Keratinocyte (primary cell): ENCODE data around the gene C11orf16. TPM values are rescaled to one million over a fixed set of nuclear protein-coding genes. Genes with fewer than 3 reads are reported as not detected.

Source experiments
- DNase-seq: peaks from one replicate; pipeline ENCODE4 v3.0.0-alpha.2; 2011; ENCODE audit warnings: low read depth, missing footprints, low spot score
- FAIRE-seq: peaks from 2 replicates; lab custom pipeline; 2011; peaks lifted over from hg19 to GRCh38; lab: Jason Lieb, UNC
- H2AFZ ChIP-seq: 2 replicates; pipeline ENCODE4 v1.6.0; 2012; ENCODE audit warnings: low read length, control low read depth, inconsistent platforms; ENCODE audit not compliant: control insufficient read depth
- H3K27ac ChIP-seq: 2 replicates; pipeline ENCODE4 v1.5.1; 2011; ENCODE audit warnings: low read length; ENCODE audit not compliant: control insufficient read depth, insufficient read depth
- H3K27me3 ChIP-seq: 3 replicates; pipeline ENCODE4 v1.6.0; 2011; ENCODE audit warnings: low read length; ENCODE audit not compliant: control insufficient read depth, insufficient read depth; ENCODE audit errors: extremely low read depth
- H3K36me3 ChIP-seq, 2 experiments: 2 replicates in 1 of 2; 3 replicates in 1 of 2; pipeline ENCODE4 v1.5.1; 2011; ENCODE audit warnings: low read length in 2 of 2, mild to moderate bottlenecking in 1 of 2; ENCODE audit not compliant: control insufficient read depth in 2 of 2, insufficient read depth in 2 of 2; ENCODE audit errors: extremely low read depth in 1 of 2
- H3K4me1 ChIP-seq: 3 replicates; pipeline ENCODE4 v1.5.1; 2011; ENCODE audit warnings: low read length; ENCODE audit not compliant: control insufficient read depth, insufficient read depth; ENCODE audit errors: extremely low read depth
- H3K4me2 ChIP-seq: 3 replicates; pipeline ENCODE4 v1.6.0; 2011; ENCODE audit warnings: low read depth, low read length; ENCODE audit not compliant: control insufficient read depth, insufficient read depth; ENCODE audit errors: extremely low read depth
- H3K4me3 ChIP-seq, 3 experiments: fragments of 200-600 bp in 1 of 3; sonication (generic) in 1 of 3; 2 replicates in 2 of 3; 3 replicates in 1 of 3; pipeline ENCODE4 v1.5.1; 2011 to 2016; ENCODE audit warnings: low read length in 3 of 3, mild to moderate bottlenecking in 3 of 3, control low read depth in 2 of 3, inconsistent platforms in 1 of 3, low read depth in 1 of 3, mixed read lengths in 1 of 3, mixed run types in 1 of 3, moderate library complexity in 1 of 3; ENCODE audit not compliant: control insufficient read depth in 2 of 3, insufficient read depth in 2 of 3; ENCODE audit errors: extremely low read depth in 1 of 3
- H3K79me2 ChIP-seq: 2 replicates; pipeline ENCODE4 v1.6.0; 2012; ENCODE audit warnings: low read length; ENCODE audit not compliant: control insufficient read depth, insufficient read depth
- H3K9ac ChIP-seq: 3 replicates; pipeline ENCODE4 v1.6.0; 2011; ENCODE audit warnings: low read length; ENCODE audit not compliant: control insufficient read depth, insufficient read depth; ENCODE audit errors: extremely low read depth
- H3K9me1 ChIP-seq: 3 replicates; pipeline ENCODE4 v1.6.0; 2011; ENCODE audit warnings: low read length; ENCODE audit not compliant: control insufficient read depth, insufficient read depth; ENCODE audit errors: extremely low read depth
- H3K9me3 ChIP-seq: 2 replicates; pipeline ENCODE4 v1.5.1; 2012; ENCODE audit warnings: low read depth, low read length; ENCODE audit not compliant: control insufficient read depth
- H4K20me1 ChIP-seq: 3 replicates; pipeline ENCODE4 v1.6.0; 2011; ENCODE audit warnings: low read length; ENCODE audit not compliant: control insufficient read depth, insufficient read depth; ENCODE audit errors: extremely low read depth
- EZH2 ChIP-seq: IDR thresholded peaks from one replicate; pipeline ENCODE4 v1.6.1; 2012; ENCODE audit warnings: inconsistent platforms, mild to moderate bottlenecking, low read length, moderate library complexity
- dilution Hi-C: fragments of 300-500 bp; cut with MboI; formaldehyde crosslinking; loops from one replicate; pipeline ENCODE4 v1.7.0; 2020; ENCODE audit warnings: low sequenced_read_pairs; ENCODE audit not compliant: extremely low pct_ligation_motif_present
- polyA plus RNA-seq, 5 experiments: library from polyadenylated mRNA; depleted of rRNA in 3 of 5; stranded (reverse) in 3 of 5; stranded (forward) in 1 of 5; unstranded in 1 of 5; fragments of >200 nt; gene quantifications; 1 replicate in 1 of 5; 2 replicates in 3 of 5; 3 replicates in 1 of 5; pipeline versions ENCODE4 v1.2.1 to v1.2.3, GENCODE V29; 2011 to 2012; ENCODE audit warnings: missing spikeins in 2 of 5, low read depth in 1 of 5, low replicate concordance in 1 of 5
- TF ChIP-seq, protein P1 (sequence below), 3 experiments: IDR thresholded peaks in 1 of 3; conservative IDR thresholded peaks in 1 of 3; optimal IDR thresholded peaks in 1 of 3; 2 replicates in 2 of 3; 3 replicates in 1 of 3; pipeline versions ENCODE3 to v1.5.1; 2011; ENCODE audit warnings: low read length in 3 of 3, mild to moderate bottlenecking in 3 of 3, moderate library complexity in 2 of 3, control low read depth in 1 of 3, inconsistent platforms in 1 of 3; ENCODE audit not compliant: insufficient read depth in 2 of 3; ENCODE audit errors: extremely low read depth in 1 of 3

Gene C11orf16
- polyA plus RNA-seq, 1 donor (not counting 4 experiments of a cell fraction or from before 2014, with no cell fraction given) = not detected

DNA sequence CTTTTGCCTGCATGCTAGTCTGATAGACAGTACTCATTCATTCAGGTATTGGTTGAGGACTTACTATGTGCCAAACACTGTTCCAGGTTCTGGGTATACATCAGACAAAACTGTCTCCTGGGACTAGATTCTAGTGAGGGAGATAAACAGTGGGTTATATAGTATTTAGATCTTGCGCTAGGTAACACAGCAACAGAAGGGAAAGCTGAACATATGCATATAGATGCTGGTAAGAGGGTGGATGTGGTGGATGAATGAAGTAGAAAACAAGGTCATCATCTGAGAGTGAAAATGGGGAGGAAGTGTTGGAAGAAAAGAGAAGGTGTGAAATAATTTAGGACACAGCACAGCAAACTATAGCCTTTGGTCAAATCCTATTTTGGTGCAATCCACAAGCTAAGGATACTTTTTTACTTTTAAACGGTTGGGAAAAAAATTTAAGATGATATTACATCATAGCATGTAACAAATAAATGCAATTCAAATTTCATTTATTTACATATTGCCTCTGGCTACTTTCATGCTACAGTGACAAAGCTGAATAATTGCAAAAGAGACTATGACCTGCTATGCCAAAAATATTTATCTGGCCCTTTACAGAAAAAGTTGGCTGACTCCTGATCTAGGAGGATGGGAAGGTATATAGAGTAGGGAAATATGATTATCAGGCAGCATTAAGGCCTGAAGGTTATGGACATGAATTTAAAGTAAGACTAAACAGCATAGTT lies 38.6 kb upstream of the C11orf16 start:
- H3K79me2 ChIP-seq = no peaks in the 10 kb centered on the region
- H3K9ac ChIP-seq = no peak overlapping the region
- H3K36me3 ChIP-seq = no peaks in the 10 kb centered on the region
- dilution Hi-C loops = no loop called here
- H2AFZ ChIP-seq = no peak overlapping the region
- H3K4me3 ChIP-seq = no peak overlapping the region
- H3K27me3 ChIP-seq = no peaks in the 10 kb centered on the region
- no peak overlapping the region for H3K4me2 ChIP-seq
- H3K9me3 ChIP-seq = no peaks in the 10 kb centered on the region
- no peaks in the 10 kb centered on the region for H4K20me1 ChIP-seq
- no peaks in the 10 kb centered on the region for H3K4me1 ChIP-seq
- TF ChIP-seq, protein P1, sequence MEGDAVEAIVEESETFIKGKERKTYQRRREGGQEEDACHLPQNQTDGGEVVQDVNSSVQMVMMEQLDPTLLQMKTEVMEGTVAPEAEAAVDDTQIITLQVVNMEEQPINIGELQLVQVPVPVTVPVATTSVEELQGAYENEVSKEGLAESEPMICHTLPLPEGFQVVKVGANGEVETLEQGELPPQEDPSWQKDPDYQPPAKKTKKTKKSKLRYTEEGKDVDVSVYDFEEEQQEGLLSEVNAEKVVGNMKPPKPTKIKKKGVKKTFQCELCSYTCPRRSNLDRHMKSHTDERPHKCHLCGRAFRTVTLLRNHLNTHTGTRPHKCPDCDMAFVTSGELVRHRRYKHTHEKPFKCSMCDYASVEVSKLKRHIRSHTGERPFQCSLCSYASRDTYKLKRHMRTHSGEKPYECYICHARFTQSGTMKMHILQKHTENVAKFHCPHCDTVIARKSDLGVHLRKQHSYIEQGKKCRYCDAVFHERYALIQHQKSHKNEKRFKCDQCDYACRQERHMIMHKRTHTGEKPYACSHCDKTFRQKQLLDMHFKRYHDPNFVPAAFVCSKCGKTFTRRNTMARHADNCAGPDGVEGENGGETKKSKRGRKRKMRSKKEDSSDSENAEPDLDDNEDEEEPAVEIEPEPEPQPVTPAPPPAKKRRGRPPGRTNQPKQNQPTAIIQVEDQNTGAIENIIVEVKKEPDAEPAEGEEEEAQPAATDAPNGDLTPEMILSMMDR (optimal IDR thresholded peaks at IDR 0.05 in 1 of 3, IDR thresholded peaks at IDR 0.05 in 1 of 3, conservative IDR thresholded peaks at IDR 0.05 in 1 of 3; ENCODE audit: extremely low read depth in 1 of 3, insufficient read depth in 2 of 3, low read length in 3 of 3) = no peak
- no peak for TF ChIP-seq EZH2
- DNase-seq (no peak), FAIRE-seq (no peak)
- no peak overlapping the region for H3K27ac ChIP-seq
- H3K9me1 ChIP-seq = no peaks in the 10 kb centered on the region

- H3K4me2 ChIP-seq = no peak overlapping the region
These were observed 34.4 kb upstream of the C11orf16 start for GRCh38 chr11:8967184-8967583.

More at GRCh38 chr11:8967184-8967583, 34.4 kb upstream of the C11orf16 start:
- peaks cover 12% of the 10 kb centered on the region for H3K4me1 ChIP-seq
- TF ChIP-seq, protein P1 (optimal IDR thresholded peaks at IDR 0.05 in 1 of 3, IDR thresholded peaks at IDR 0.05 in 1 of 3, conservative IDR thresholded peaks at IDR 0.05 in 1 of 3; ENCODE audit: extremely low read depth in 1 of 3, insufficient read depth in 2 of 3, low read length in 3 of 3) = no peak
- no peak for TF ChIP-seq EZH2
- H4K20me1 ChIP-seq = no peaks in the 10 kb centered on the region
- no peak overlapping the region for H2AFZ ChIP-seq
- peaks cover 17% of the 10 kb centered on the region for H3K79me2 ChIP-seq
- H3K4me3 ChIP-seq = no peak overlapping the region
- DNase-seq (no peak), FAIRE-seq (no peak)
- no peaks in the 10 kb centered on the region for H3K9me3 ChIP-seq
- H3K36me3 ChIP-seq = no peaks in the 10 kb centered on the region
- no peaks in the 10 kb centered on the region for H3K9me1 ChIP-seq
- dilution Hi-C loops = no loop called here
- no peak overlapping the region for H3K9ac ChIP-seq
- no peak overlapping the region for H3K27ac ChIP-seq
- H3K27me3 ChIP-seq = no peaks in the 10 kb centered on the region
